HCEC 1CT (cell line): ENCODE results near the gene CHST5.
"Not testable (repeated sequence)": the region's sequence is repeated elsewhere in the genome, so short reads cannot be mapped to it uniquely, and the experiment has no call there.

Experiments
- DNase-seq: peaks from one replicate; pipeline ENCODE4 v3.0.0-alpha.2; 2017

Gene CHST5

DNA sequence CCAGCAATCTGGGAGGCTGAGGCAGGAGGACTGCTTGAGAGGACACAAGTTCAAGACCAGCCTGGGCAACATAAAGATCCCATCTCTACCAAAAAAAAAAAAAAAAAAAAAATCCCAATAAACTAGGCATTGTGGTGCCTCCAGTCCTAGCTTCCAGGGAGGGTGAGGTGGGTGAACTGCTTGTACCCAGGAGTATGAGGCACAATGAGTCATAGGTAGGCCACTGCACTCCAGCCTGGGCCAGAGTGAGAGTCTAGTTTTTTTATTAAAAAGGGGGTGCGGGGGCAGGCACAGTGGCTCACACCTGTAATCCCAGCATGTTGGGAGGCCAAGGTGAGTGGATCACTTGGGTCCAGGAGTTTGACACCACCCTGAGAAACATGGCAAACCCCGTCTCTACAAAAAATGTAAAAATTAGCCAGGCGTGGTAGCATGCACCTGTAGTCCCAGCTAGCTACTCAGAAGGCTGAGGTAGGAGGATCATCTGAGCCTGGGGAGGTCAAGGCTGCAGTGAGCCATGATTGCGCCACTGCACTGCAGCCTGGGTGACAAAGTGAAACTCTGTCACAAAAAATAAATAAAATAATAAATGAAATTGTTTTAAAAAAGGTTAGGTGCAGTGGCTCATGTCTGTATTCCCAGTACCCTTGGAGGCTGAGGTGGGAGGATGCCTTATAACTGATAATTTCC is 32.8 kb downstream of the CHST5 start:
- DNase-seq = no peak

DNA sequence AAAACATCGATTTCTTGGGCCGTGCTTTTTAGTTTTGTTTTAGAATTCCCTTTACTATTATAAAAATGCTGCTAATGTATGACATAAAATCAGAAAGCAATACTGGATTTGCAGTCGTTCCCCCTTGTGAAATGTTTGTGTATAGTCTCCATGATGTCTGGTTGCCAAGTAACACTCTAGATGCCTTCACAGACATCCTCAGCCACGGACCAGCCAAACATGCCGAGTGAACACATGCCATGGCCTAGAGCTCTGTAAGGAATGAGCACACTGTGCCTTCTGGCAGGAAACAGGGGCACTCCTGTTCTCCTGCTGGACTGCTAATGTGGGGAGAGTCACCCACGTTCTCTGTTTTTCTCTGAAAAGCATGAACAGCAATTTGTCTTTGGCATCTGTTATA is 34.1 kb downstream of the CHST5 start:
- DNase-seq = peak; percentile 55

DNA sequence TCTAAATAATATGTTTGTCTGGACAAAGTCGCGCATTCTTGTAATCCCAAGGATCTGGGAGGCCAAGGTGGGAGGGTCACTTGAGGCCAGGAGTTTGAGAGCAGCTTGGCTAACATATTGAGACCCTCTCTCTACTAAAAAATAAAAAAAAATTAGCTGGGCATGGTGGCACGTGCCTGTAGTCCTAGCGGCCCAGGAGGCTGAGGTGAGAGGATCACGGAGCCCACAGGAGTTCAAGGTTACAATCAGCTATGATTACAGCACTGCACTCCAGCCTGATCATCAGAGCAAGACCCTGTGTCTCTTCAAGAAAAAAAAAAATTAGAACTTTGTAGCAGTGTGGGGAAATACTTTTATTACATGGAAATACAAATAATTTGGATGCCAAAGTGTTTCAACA is 34.5 kb downstream of the CHST5 start:
- no peak for DNase-seq

DNA sequence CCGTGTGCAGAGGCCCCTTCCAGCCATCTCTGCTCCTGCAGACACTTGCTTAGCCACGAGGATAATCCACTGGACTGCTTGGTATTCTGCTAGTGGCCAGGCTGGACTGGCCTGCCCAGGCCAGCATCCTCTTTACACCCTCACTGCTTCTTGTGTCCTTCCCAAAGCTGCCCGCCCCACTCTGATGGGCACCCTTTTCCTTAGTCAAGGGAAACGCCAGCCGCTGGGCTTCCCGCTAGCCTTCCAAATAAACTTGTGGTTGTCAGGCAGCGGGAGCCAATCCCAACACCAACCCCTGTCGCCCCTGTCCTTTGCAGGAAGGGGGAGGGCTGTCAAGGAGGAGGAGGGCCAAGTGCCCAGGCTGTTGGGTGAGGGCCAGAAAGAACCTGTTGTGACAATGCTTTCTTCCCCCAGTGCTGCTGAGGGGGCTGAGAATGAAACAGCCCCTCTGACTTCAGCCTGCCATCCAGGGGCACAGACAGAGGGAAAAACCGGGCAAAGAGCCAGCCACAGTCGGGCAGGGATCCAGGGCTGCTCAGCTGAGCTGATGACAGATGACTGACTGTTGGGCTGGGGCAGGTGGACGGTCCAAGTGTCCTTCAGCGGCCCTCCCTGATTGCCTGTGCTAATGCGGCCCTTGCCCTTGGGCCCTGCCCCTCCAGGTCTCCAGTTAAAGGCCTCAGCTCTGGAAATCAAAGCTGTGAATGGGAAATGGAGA is 37.1 kb downstream of the CHST5 start:
- DNase-seq = not testable (repeated sequence)

DNA sequence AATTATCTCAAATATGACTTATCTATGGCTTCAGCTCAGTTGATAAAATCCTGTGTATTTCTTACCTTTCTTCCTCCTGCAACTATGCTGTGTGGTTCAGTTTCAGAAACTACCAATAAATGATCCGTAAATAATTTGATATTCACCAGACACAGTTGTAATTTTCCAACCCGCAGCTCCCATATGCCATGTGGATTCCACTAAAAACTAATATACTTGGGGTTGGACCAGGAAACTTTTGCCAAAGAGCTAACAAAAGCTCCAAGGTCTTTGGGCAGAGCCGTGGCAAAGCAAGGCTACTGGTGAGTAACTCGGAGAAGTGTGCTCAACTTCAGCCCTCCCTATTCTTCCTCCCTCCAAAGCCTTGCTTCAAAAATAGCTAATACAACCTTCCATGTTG is 38.4 kb downstream of the CHST5 start:
- no peak for DNase-seq

DNA sequence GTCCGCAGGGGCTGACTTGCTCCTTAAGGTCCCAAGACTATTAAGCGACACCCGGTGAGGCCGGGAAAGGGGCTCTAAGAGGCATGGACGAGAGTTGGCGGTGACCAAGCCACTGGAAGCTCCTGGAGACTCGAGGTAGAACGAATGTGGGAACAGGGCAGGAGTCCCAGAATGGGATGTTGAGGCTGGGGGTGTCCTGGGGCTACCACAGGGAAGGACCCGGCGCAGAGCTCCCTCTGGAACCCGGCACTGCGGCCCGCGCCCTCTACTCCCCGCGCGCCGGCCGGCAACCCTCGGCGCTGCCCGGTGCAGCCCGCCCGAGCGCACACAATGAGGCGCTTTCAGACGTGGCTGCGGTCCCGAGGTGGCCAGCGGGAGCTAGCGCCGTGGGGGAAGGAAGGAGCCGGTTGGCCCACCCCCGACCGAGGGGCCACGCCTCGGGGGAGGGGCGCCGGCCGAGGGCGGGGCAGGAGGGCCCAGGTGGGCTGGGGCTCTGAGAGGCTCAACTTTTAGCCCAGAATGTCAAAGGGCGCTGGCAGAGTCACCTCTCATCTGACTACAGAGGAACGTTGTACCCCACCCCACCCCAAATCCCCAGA is 40.7 kb downstream of the CHST5 start, which contains the start of gene CHST6:
TSS of gene CHST6 (minus strand) at position 366 of the 599 bp plus-strand sequence. CDS start 15,613 bp downstream, outside the sequence.
- DNase-seq = no peak

DNA sequence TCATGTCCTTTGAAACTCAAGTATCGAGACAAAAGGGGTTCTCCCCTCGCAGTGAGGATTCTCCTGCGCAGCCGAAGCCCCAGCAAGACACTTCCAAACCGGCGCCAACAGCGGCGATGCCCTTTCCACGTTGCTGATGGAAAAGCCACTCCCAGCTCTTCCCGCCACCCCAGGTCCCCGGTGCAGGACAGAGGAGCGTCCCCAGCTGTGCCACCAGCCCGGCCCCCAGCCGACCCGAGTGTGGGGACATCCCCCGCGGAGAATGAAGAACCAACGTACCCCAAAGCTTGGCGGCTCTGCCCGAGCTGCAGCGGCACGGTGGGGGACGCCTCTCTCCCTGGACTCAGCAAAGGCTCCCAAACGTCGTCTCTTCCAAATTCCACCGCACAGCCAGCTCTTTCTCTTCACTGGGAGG is 41.2 kb downstream of the CHST5 start:
- no peak for DNase-seq

DNA sequence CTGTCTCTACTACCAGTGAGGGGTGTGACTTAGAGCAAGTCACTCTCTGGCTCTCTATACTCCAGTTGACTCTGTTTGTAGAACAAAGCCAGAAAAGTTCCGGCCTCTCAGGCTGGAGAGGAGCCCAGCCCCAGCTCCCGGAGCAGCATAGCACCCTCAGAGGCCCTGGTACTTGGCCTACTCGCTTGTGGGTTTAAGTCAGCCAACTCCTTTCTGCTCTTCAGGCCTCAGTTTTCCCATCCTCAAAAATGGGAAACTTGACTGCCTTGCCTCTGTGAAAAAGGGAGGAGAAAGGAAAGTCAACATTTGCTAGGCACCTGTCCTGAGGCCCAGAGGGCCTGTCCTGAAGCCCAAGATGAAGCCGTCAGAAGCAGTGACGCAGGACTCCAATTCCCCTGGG is 41.7 kb downstream of the CHST5 start:
- DNase-seq = no peak

DNA sequence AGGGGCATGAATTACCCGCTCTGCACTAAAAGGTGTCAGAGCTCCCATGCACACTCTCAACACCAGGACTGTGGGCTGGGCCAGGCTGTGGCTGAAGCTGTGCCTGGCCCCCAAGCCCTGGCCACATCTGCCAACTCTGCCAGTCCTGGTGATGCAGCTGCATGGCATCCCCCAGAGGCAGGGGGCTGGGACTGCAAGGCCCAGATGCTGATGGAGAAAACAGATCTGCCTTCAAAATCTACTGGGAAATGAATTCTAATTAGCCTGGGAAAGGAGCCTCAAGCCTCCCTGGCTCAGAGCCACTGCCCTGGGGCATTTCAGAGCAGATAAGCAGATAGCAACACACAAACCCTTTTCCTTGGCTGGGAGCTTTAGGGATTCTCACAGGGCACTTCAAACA is 44.0 kb downstream of the CHST5 start:
- no peak for DNase-seq

DNA sequence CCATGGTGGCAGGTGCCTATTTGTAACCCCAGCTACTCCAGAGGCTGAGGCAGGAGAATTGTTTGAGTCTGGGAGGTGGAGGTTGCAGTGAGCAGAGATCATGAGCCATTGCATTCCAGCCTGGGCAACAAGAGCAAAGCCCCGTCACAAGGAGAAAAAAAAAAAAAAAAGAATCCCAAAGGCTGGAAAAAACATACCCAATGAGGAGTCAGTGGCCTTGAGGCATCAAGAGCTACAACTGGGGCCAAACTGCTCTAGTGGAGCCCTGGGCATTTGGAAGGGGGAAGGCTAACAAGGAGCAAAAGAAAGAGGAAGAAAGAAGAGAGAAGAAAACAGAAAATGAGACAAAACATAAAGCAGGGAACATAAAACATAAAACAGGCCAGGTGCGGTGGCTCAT is 47.6 kb downstream of the CHST5 start:
- DNase-seq = no peak

DNA sequence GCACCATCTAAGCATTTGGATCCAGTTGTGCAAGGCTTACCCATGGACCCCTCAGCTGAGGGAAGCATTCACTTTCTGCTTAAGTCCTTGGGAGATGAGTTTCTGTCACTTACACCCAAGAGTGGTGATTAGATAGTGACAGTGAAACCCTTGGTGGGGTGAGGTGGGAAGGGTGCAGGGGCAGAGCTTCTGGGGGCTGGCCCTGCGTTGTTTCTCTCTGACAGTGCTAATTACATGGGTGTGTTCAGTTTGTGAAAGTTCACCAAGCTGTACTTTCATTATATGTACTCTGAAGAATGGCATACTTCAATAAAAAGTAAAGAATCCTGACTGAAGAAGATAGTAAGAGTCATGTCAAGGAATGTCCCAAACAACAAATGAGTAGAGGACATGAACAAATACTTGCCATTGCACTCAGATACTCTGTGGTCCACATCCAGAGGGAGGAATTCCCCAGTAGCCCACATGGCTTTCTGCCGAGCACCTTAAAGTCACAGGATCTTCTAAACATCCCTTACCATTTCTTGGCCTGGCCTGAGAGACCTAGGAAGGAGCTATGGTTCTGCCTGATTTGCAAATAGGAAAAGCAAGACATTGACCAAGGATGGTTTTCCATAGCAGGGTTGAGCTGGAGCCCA is 49.1 kb downstream of the CHST5 start:
- DNase-seq = no peak

DNA sequence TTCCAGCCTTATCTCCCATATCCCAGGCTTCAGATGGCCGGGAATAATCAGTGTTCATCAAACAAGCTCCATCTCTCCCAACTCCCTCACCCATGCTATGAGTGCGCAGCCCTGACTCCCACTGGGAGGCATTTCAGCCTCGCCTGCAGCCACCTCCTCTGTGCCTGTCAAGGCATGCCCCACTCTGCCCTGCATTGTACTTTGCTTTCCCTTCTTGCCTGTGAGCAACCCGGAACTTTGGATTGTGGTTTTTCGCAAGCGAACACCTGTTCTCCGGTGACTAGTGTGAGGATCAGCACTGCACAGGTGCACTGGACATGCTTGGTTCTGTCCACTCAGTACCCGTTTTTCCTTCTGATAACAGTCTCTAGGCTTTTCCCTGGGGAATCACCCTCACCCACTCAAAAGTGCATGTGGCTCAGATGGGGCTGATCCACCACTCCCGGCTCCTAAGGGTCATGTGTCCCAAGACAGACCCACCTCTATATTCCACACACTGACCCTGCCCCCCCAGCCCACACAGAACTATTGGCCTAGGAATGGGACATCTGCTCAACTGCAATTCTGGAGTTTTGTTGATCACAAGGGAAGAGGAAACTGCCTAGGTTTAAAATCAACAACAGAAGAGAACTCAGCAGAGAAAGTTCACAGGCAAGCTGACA is 49.8 kb downstream of the CHST5 start:
- DNase-seq = no peak

DNA sequence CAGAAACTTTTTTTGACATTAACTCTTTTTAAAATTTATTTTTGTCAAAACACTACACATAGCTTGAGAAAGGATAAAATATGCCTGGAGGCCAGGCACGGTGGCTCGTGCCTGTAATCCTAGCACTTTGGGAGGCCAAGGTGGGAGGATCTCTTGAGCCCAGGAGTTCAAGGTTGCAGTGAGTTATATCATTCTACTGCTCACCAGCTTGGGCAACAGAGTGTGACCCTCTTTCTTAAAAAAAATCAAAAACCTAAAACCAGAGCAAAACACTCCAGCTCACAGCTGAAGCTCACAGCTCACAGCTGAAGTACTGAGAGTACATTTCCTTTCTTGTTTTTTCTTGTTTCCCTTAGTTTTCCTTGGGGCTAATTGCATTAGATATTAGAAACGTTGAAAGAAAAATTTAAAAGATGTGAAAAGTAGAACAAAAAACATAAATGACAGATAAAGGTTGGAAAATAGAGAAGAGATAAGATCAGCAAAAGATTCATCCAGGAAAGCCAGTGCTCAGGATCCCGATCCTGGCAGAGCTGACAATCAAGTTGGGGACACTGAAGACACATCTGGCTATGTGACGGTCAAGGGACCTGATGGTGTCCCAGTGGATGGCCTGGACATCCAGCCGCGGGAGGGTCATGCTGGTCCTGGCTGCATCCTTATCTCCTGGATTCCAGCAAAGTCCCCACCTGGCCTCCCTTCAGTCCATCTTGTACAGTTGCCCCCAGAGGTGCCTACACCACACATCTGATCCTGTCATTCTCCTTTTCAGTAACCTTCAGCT is 50.5 kb downstream of the CHST5 start:
- no peak for DNase-seq

DNA sequence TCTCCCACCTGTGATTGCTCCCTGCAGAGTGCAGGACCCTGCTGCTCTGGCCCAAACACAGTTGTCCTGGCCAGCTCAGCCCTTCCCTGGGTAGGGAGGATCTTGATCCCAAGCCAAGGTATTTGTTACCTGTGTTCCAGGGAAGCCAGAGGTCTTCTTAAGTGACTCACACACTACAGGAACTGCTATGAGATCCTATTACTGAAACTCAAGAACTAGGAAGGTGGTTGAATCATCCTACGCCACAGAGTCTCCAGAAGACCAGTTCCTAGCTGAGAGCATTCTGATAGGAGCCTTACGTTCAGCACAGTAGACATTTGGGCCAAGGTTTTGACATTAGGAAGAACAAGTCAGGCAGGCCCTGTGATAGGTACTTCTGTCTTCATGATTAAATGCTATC is 52.7 kb downstream of the CHST5 start:
- no peak for DNase-seq

DNA sequence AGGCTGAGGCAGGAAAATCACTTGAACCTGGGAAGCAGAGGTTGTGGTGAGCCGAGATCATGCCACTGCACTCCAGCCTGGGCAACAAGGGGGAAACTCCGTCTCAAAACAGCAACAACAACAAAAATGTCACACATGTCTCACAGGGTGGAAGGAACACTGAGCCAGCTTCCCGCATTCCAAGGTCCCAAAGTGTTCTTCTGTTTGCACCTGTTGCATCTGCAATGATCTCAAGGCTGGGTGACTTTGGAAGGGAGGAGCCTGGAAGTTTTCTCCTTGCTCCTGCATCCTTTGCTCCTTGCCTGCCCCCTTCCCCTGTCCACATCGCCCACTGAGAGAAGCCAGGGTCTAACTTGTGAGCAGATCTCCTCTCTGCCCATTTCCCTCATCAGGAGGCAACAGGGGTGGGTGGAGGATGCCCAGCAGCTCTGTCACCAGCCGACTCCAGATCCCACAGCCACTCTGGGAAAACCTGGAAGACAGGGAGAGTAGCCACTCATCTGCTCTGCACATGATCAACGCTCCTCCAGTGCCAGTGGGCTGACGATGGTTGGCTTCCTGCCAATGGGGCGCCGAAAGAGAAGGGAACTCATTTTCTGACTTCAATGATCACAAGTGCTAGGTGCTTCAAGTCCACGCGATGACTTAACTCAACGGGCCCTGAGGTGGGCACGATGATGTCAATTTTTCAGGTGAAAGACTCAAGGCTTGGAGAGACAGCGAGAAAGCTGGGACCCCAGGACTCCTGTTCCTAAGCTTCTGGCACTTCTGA is 53.3 kb downstream of the CHST5 start:
- no peak for DNase-seq

DNA sequence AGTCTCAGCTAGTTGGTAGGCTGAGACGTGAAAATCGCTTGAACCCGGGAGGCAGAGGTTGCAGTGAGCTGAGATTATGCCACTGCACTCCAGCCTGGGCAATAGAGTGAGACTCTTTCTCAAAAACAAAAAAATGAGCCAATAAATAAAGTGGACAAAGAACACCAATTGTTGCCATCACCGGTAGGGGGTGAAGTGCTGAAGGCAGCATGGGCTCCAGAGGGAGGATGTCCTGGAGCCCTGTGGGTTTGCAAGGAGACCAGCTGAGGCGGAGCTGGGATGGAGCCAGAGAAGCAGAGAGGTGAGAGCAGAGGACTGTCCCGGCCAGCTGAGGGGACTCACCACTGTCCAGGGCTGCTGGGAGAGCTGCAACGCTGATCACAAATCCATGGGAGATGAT is 54.4 kb downstream of the CHST5 start:
- DNase-seq = no peak

DNA sequence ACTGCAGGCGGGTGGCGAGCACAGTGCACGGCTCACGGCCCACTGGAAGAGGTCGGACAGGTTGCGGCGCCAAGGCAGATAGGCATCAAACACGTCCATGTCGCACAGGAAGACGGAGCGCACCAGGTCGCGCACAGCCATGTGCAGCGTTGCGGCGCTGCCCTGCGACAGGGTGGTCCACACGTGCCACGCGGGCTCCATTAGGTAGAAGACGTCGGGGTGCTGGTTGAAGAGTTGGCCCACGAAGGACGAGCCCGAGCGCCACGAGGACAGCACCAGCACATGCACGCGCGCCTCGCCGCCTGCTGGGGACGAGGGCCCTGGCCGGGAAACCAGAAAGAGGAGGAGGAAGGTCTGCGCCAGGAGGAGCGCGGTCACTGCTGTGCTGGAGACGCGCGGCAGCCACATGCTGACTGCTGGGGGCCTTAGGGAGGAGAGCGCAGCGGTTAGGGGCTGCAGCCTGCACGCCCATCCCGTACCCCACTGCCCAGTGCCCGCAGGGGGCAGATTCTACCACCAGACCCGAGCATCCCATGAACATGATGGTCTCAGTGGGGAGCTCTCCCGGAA is 56.4 kb downstream of the CHST5 start:
- DNase-seq = no peak
